ENCODE data around the gene PTPRZ1. TPM values are rescaled to one million over a fixed set of nuclear protein-coding genes. Genes with fewer than 3 reads are reported as not detected.

Gene PTPRZ1
- total RNA-seq, 4 donors from 2014 or later = 0.75 to 1.1 (median 0.98) TPM; not detected in 1

DNA sequence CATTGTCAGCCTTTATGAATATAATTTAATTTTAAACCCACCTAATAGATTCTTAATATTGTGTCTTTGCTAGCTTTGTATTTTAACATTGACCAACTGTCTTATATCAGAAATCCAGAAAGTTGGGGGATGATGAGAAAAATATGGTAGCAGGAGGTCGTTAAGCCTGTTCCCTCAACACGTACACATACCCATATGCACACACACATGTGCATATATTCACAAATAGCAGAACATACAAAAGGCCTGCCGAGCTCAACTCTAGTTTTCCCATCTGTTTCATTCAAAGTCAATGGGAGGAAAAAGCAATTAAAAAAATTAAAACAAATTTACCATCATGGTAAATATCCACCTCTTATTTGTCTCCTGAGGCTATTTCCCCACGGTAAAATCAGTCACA lies 25.9 kb upstream of the PTPRZ1 start:
- TF ChIP-seq, protein P1, sequence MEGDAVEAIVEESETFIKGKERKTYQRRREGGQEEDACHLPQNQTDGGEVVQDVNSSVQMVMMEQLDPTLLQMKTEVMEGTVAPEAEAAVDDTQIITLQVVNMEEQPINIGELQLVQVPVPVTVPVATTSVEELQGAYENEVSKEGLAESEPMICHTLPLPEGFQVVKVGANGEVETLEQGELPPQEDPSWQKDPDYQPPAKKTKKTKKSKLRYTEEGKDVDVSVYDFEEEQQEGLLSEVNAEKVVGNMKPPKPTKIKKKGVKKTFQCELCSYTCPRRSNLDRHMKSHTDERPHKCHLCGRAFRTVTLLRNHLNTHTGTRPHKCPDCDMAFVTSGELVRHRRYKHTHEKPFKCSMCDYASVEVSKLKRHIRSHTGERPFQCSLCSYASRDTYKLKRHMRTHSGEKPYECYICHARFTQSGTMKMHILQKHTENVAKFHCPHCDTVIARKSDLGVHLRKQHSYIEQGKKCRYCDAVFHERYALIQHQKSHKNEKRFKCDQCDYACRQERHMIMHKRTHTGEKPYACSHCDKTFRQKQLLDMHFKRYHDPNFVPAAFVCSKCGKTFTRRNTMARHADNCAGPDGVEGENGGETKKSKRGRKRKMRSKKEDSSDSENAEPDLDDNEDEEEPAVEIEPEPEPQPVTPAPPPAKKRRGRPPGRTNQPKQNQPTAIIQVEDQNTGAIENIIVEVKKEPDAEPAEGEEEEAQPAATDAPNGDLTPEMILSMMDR (IDR thresholded peaks at IDR 0.05; ENCODE audit: low read depth) = no peak

DNA sequence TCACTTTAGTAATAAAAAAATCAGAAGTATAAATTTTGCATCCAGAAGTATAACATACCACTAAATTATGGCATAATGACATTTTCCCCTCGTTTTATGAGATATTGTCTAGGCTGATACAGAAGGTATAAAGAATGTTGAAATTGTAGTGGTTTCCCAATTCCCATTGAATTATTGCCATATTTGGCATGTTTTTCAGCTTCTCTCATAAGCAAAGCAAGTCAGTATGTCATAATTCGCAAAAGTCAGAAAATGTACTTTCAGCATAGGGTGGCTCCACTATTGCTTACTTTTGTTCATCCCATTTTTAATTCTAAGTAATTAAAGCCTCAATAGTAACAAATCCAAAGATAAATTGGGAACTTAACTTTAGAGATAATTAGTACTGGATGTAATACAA lies 19.7 kb upstream of the PTPRZ1 start:
- TF ChIP-seq, protein P1 (IDR thresholded peaks at IDR 0.05; ENCODE audit: low read depth) = no peak

DNA sequence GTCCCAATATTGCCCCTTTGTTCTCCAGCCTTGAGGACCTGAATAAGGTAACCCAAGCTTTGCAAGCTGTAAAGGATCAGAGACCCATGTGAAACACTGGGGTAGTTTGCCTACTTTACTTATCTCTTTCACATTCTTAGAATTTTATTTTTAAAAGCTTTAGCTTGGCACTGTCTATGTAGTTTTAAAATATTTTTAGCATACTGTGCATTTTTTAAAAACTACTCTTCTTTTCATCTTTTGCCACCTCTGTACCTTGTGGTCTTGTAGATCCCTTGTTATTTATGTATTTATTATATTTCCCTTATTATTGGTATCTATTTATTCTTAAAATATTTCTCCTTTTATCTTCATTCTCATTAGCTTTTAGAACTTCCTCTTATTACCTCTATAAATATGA lies 12.0 kb upstream of the PTPRZ1 start:
- TF ChIP-seq, protein P1 (IDR thresholded peaks at IDR 0.05; ENCODE audit: low read depth) = no peak

DNA sequence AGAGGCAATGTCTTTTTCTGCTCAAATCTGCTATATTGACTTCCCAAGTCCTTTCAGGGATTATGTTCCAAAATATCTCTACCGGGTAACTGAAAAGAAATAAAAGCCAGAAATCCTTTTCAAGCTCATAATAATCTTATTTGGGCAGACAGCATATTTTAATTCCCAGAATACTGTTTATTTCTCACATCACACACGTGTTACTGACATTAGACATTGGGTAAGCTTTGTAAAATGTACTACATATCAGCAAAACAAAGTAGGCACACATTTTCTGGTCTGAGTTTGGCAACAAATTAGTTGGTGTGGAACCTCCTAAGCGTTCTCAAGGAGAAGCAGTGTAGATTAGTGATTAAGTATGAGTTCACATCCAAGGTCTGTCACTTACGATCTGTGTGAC lies 10.4 kb upstream of the PTPRZ1 start:
- TF ChIP-seq, protein P1 (IDR thresholded peaks at IDR 0.05; ENCODE audit: low read depth) = no peak

DNA sequence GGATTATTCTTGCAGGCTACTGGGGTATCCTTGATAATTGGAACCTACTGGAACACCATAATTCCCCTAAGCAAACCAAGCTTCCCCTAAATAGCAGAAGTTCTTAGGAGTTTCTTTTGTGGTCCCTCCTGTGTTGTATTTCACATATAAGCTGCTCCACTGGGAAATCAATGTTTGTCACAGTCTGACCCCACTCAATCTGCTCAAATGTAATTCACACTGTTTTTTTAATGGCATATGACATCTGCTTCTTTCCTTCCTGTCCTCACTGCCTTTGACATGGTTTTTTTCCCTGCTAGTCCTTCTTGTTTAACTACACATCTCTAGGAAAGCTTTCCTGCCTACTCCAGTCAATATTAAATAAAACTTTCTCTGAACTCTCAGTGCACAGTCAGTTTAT lies 1.8 kb upstream of the PTPRZ1 start:
- TF ChIP-seq, protein P1 (IDR thresholded peaks at IDR 0.05; ENCODE audit: low read depth) = no peak

DNA sequence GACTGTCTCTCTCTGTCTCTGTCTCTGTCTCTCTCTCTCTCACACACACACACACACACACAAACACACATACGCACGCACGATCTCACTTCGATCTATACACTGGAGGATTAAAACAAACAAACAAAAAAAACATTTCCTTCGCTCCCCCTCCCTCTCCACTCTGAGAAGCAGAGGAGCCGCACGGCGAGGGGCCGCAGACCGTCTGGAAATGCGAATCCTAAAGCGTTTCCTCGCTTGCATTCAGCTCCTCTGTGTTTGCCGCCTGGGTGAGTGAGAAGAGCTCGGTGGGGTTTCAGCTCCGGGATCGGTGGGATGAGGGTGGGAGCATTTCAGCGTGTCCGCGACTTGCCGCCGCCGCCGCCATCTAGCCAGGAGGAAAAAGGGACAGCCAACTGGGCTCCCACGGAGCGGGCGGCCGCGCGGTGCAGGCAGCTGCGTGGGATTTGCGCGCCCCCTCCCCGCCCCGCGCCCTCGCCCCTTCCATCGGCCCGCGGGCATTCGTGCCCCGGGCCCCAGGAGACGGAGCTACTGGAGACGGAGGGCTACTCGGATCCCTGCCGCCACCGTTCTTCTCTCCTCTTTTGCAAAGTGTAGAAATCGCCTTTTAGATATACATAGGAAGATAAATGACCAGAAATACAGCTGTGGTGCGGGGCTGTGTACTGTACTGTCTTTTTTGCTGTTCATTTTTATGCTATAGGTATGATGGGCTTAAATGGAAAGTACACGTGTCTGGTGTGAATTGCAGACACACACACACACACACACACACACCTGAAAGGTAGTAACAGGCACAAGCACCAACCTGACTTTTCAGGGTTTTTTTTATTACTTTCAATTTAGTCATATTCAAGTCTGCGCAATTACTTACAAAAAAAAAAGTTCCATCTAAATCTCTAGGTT lies 581 bp downstream of the PTPRZ1 start:
- TF ChIP-seq, protein P1 (IDR thresholded peaks at IDR 0.05; ENCODE audit: low read depth) = no peak

DNA sequence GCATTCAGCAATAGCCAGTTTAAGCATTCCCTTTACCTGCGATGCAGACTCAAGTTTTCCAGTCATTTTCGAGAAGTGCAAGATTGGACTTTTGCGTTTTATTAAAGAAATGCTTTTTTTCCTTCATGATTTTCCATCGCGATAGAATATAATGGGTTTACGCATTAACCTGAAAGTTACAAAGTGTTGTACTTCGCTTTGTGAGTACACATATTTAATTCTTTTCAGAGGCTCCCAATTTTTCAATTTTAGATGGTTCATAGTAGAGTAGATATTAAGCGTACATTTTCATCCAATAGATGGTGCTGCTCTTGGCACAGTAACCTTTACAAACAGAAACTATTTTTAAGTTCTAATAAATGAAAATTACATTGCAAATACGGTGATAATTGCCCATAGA lies 1.3 kb downstream of the PTPRZ1 start:
- TF ChIP-seq, protein P1 (IDR thresholded peaks at IDR 0.05; ENCODE audit: low read depth) = no peak
